Cardiac fibroblast (primary cell): ENCODE measurements around the gene MGAT4B.

Experiments used
- DNase-seq, 2 donors: peaks; one replicate each; pipeline versions ENCODE4 v3.0.0 to v3.0.0-alpha.2; 2010; ENCODE audit warnings: low read depth in 2 of 2
- H3K4me3 ChIP-seq, 2 donors: replicated peaks in 1 of 2; 1 replicate in 1 of 2; 2 replicates in 1 of 2; pipeline ENCODE4 v1.5.1; 2011; ENCODE audit warnings: low read depth in 2 of 2, low read length in 2 of 2, mild to moderate bottlenecking in 2 of 2, moderate library complexity in 1 of 2
- TF ChIP-seq, protein P1 (sequence below): IDR thresholded peaks from one replicate; pipeline ENCODE4 v1.5.1; 2011; ENCODE audit warnings: low read depth, mild to moderate bottlenecking, low read length, inconsistent platforms

The MGAT4B gene

DNA sequence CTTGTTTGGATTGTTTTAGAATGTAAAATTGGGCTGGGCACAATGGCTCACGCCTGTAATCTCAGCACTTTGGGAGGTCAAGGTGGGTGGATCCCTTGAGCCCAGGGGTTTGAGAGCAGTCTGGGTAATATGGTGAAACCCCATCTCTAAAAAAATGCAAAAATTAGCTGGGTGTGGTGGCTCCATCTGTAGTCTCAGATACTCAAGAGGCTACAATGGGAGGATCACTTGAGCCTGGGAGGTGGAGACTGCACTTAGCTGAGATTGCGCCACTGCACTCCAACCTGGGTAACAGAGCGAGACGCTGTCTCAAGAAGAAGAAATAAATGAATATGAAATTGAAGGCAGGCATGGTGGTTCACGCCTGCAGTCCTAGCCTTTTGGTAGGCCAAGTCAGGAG lies 52.7 kb downstream of the MGAT4B start:
- TF ChIP-seq, protein P1, sequence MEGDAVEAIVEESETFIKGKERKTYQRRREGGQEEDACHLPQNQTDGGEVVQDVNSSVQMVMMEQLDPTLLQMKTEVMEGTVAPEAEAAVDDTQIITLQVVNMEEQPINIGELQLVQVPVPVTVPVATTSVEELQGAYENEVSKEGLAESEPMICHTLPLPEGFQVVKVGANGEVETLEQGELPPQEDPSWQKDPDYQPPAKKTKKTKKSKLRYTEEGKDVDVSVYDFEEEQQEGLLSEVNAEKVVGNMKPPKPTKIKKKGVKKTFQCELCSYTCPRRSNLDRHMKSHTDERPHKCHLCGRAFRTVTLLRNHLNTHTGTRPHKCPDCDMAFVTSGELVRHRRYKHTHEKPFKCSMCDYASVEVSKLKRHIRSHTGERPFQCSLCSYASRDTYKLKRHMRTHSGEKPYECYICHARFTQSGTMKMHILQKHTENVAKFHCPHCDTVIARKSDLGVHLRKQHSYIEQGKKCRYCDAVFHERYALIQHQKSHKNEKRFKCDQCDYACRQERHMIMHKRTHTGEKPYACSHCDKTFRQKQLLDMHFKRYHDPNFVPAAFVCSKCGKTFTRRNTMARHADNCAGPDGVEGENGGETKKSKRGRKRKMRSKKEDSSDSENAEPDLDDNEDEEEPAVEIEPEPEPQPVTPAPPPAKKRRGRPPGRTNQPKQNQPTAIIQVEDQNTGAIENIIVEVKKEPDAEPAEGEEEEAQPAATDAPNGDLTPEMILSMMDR, result no peak
- DNase-seq, result no peak
- H3K4me3 ChIP-seq, result no peak overlapping the region

DNA sequence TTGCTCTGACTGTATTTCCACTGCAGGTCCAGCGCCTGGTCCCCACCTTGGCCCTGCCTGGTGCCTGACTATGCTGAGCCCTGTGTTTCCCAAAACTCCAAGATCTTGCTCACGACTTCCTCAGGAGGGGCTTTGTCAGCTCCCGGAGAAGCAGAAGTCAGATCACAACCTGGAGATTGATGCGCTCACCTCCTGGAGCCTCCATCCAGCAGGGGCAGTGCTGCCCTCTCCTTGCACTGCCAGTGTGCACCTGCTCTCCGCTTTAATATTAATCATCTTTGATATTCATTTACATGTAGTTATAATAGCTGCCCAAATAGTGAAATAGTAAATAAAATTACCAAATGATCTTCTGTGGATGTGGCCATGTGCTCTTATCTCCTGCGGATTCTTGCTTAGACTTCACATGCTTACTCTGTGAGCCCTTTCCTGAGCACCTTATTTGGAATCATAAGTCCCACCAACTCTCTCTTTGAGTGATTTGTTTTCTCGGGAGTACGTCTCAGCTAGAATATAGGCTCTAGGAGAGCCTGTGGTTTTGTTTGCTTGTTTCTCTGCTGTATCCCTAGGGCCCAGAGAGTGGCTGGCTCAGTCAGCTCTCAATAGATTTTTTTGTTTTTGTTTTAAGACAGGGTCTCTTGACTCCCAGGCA lies 56.7 kb downstream of the MGAT4B start:
- no peak overlapping the region for H3K4me3 ChIP-seq
- TF ChIP-seq, protein P1, result no peak

GRCh38 chr5:179747811-179748210 lies 58.9 kb downstream of the MGAT4B start:
- DNase-seq, result no peak
- no peak overlapping the region for H3K4me3 ChIP-seq
- TF ChIP-seq, protein P1, result no peak

More for the DNA sequence above, 56.7 kb downstream of the MGAT4B start:
- DNase-seq, result no peak
